GM21786 (cell line): ENCODE data around the gene MYOZ3.

Experiments used
- ATAC-seq: cut with Tn5 transposase; IDR thresholded peaks from one replicate; pipeline ENCODE4 v1.9.1; 2021; ENCODE audit not compliant: unreplicated experiment

Gene MYOZ3

DNA sequence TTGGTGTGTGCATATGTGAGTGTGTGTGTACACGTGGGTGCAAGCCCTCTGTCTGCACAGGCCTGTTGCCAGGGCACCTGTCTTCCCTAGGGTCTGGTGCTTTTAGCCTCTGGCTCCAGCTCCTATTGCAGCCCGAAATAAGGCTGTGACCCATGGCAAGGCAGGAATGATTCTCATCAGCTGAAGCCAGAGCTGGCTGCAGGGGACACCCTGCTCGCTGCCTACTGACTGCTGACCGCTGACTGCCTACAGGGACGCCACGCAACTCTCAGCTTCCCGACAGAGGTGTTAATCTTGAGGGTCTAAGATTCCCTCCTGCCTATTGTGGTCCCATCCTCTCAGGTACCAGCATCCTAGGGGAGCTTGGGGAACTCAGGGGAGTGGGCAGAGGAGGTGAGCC is at the start of gene MYOZ3:
Gene MYOZ3, plus strand, starts transcription at position 166 of the 400 bp plus-strand sequence. CDS start 1,691 bp downstream, outside the sequence.
- no peak for ATAC-seq

- ATAC-seq = no peak
Measured at GRCh38 chr5:150612405-150612804, 48.6 kb upstream of the MYOZ3 start.

DNA sequence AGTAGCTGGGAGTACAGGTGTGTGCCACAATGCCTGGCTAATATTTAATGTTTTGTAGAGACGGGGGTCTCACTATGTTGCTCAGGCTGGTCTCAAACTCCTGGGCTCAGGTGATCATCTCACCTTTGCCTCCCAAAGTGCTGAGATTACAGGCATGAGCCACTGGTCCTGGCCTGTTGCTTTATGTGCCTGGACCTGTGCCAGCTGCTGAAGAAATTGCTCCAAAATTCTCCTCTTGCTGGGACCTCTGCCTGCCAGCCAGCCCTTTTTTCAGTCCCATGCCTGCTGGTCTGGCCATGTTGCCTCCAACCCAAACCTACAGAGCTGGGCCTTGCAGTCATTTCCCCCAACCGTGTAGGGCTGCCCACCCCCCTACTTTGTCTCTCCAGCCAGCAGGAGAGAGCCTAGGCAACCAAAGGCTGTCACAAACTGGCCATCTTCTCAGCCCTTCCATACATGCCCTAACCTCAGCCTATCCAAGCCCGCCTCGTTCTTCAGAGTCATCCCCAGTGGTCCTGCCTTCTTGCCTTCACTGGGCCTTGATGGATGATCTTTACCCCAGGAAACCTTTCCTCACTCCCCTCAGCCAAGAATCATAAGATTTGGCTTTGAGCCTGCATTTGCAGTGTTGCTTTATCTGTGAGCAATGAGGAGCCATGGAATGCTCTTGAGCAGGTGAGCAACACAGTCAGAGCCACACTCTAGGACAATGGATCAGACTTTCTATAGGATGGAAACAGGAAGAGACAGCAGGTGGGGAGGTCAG is 48.0 kb upstream of the MYOZ3 start:
- ATAC-seq = no peak

DNA sequence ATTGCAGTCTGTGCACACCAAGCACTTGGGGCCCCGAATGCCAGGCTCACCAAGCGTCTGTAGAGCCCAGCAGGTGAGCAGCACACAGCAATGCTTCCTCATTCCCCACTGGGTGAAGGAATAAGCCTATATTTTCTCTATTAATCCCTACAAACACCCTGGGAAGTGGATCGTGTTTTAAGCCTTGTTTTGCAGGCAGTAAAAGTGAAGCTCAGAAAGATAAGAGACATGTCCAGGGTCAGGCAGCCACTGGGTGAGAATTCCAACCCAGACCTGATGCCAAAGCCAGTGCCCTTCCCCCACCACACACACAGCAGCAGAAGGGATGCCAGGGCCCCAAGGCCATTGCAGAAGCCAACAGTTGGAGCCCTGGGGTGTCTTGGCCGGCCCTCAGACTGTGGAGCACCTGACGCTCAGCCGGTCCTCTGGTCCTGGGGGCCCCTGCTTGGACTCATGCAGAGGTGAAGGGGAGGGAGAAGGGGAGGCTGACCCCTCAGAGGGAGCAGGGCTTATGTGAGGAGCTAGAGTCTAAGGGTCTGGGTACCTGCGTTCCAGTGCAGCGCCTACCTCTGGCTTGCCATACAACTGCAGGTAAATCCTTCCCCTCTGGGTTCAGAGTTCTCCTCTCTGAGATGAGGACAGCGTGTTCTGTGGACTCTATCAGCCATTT is 46.9 kb upstream of the MYOZ3 start:
- no peak for ATAC-seq

DNA sequence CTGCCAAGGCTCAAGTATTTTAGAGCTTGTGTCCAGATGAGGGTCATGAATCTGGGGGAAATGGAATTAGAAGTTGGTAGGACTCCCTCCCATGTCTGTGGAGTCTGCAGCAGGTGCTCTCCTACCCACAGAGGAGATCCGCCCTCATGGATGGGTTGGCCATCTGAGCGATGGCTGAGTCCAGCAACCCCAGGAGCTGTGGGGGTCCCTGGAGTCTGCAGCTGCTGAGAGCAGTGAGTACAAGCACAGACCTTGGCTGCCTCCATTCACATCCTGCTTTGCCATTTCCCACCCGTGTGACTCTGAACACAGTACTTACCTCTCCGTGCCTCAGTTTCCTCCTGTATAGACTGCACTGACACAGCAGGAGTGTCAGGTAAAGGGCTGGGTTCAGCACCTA is 46.4 kb upstream of the MYOZ3 start:
- ATAC-seq = no peak

DNA sequence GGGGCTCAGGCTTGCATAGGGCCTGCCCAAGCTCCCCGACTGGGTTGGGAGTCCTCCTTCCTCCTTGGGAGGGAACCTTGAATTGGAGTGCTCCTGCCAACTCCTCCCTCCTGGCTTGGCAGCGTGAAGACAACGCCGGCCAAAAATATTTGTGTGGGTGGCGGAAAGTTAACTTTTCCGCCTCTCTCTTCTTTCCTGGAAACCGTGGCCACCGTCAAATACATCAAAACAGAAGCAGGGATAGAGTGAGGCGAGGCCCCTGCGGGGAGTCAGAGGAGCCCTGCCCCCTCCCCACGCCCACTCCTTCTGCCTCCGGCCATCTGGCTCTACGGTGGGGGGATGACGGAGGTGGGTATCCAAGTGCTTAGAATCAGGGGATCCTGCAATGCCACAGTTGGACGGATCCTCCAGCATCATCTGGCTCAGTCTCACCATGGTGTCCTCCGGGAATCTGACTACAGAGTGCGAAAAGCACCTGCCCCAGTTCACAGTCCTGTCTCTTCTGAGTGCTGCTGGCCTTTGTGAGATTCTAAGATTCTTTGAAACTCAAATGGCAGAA is 45.8 kb upstream of the MYOZ3 start:
- no peak for ATAC-seq

GRCh38 chr5:150616024-150616470 is 45.0 kb upstream of the MYOZ3 start:
- ATAC-seq = no peak

GRCh38 chr5:150616506-150616905 is 44.5 kb upstream of the MYOZ3 start:
- no peak for ATAC-seq

DNA sequence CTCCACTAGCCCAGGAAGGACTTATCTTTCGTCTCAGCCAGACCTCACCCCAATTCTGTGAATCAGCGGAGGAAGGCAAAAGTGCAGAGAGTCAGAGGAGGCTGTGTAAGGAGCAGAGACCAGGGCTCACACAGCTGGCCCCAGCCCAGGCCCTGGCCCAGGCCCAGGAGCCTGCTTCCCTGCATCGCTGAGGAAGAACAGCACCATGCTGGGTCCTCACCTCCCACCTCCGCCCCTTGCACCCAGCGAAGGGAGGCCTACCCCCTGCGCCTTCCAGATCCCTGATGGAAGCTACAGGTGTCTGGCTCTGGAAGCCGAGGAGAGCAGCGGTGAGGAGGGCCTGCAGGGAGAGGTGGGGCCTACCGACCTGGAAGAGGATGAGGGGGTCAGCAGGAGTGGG is 42.9 kb upstream of the MYOZ3 start:
- ATAC-seq = no peak

GRCh38 chr5:150618588-150619281 is 42.3 kb upstream of the MYOZ3 start:
- ATAC-seq = no peak

DNA sequence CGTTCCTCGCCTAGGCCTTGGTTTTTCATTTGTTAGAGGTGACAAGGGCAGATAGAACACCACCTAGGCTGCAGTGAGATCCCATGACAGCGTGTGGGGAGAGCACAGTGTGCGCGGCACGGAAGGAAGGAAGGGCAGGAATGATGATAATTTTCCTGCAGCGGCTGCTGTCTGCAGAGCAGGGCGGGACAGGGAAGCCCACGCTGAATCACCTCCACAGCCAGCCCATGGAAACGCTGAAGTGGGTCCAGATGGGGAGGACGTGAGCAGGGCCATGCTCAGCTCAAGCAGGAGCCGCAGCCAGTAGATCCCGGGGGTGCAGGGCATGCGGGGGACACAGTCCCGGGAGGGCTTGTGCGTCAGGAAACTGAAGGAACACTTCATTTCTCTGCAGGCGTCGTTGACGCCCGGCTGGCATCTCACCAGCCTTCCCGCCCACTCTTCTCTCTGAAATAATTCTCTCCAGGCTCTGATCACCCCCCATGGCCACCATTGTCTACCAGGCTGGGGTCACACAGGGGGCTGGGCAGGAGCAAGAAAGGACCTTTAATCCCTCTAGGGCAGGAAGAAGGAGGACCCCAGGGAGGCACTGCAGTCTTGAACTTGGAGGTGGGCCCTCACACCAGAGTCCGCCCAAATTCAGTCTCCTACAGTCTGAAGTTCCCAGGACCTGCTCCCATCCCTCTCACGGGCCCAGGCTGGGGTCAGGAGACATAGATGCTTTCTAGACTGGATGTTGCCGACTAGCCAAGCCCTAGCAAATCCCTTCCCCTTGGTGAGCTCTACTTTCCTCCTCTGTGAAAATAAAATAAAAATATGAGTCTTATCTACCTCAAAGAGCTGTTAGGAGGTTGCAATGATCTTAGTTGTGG is 41.5 kb upstream of the MYOZ3 start:
- no peak for ATAC-seq

DNA sequence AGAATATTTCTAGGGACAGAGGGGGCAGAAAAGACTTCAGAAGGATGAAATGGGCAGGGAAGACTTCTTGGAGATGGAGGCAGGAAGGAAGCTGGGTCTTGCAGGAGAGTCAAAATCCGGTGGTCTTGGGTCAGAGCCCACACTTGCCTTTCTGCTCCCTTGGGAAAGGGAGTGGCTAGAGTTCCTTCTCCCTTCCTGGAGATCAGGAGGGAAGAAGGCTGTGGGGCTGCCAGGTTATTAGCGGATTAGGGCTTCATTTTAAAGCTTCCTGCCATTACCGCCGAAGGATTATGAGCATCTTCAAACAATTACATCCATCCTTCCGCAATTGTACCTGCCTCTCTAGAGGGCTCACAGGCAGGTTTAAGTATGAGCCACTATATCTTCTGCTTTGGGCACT is 39.8 kb upstream of the MYOZ3 start:
- ATAC-seq = no peak

DNA sequence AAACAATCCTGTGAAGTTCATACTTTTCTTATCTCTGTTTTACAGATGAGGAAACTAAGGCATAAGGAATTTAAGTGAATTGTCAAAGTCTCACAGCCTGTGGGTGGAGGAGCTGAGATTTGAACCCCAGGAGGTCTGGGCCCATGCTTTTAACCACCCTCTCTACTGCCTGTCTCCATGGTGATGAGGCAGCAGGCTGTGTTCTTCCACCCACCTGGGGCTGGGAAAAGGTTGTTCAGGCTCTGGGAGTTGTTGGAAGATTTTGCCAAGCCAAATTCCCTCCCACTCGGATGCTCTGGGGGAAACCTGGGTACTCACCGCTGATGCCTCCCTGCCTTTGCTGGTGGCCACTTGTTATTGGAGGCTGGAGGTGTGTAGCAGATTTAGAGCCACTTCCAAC is 38.9 kb upstream of the MYOZ3 start:
- no peak for ATAC-seq

DNA sequence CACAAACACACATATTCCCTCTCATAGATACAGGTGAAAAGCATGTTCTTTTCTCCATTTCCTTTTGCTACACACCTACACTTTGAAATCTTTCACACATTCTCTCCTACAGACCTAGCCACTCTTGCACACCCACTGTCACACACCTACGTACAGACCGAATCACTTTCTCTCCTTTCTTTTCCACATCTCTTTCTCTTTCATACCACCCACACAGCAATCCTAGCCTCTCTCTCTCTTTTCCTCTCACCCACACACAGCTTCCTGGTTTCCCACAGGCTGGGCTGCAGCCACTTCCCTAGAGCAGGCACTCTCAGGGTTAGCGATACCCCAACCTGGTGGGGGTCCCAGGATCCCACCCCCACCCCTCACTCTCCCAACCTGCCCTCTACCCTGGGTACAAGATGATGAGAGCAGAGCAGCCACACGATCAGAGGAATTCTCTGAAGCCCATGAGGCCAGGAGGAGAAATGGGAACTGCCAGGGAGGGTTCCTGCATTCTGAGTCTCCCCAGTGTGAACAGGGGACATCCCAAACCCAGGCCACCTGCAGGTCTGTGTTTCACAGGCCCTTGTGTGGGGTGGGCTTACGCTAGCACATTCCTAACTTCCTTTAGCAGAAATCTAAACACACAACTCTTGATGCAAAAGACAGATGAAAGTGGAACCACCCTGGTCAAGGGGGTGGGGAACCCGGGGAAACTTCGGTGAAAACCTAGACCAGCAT is 37.7 kb upstream of the MYOZ3 start:
- ATAC-seq = no peak

- ATAC-seq = no peak
Measured at GRCh38 chr5:150623878-150624216, 37.2 kb upstream of the MYOZ3 start.

GRCh38 chr5:150624334-150625163 is 36.5 kb upstream of the MYOZ3 start:
- ATAC-seq = peak; percentile 29

GRCh38 chr5:150625164-150625535 is 35.9 kb upstream of the MYOZ3 start:
- no peak for ATAC-seq

DNA sequence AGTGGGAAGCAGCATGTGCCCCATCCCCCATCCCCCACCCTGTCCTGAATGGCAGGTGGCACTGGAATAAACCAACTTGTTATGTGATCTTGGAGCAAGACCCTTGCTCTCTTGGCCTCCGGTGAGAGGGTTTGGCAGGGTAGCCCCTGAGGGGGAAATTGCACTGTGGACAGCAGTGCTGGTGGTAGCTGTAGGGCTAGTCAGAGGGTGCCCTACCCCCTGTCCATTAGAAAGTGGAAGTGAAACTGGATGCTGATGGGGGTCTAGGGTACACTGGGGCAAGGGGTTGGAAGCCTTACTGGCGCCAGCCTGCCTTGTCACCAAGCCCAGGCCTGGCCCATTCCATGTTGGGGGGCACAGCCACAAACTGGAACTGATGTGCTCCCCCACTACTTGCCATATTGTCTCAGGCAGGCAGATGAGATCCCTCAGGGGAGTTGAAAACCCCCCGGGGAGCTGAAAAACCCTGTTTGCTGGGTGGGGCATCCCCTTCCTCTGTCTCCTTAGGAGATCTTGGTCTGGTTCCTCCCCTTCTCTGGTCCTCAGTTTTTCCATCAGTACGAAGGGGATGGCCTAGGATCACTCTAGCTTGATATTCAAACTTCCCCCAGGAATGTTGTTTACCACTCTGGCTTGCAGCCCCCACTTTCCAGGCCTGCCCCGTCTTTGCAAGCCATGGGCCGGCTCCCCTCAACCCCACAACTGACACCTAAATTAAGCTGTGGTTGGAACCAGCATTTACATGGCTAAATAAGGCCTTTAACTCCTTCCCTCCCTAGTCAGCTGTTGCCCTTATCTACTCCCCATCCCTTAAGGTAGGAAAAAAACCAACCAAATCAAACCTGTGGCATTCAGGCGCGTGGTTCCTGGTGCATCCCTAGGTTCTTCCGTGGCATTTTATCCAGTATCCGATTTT is 35.0 kb upstream of the MYOZ3 start:
- ATAC-seq = peak; percentile 52
